Measurements from ENCODE around the gene SDF2.

Gene SDF2

DNA sequence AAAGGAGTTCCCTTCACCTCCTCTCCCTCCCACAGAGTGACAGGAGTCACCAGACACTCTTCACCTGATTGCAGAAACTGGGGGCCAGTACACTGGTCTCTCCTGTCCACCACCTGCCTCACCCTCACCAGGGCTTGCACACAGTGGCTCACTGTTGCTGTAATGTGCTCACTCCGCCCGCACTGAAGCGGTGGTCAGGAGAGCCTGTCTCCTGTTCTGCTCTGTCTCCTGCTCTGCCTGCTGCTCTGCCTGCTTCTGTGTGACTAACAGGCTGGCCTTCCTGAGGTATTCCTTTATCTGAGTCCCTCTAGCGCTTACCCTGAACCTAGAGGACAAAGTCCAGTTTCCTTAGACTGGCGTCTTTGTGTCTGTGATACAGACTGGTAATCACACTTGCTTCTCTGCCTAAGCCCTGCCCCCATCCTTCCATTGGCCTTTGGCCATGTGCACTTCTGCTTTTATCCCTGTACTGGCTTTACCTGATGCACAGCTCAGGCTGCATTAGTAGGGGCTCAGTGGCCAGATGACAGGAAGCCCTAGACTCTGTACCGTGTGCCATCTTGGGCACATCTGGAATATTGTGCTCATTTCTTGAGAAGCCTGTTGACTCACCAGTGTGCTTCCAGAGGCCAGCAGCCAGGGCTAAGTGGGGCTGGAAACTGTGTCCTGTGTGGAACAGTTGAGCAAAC, 36.7 kb upstream of the SDF2 start:
- DNase-seq (ENCODE audit: low read depth) = peak; percentile 43
- TF ChIP-seq, protein P1, sequence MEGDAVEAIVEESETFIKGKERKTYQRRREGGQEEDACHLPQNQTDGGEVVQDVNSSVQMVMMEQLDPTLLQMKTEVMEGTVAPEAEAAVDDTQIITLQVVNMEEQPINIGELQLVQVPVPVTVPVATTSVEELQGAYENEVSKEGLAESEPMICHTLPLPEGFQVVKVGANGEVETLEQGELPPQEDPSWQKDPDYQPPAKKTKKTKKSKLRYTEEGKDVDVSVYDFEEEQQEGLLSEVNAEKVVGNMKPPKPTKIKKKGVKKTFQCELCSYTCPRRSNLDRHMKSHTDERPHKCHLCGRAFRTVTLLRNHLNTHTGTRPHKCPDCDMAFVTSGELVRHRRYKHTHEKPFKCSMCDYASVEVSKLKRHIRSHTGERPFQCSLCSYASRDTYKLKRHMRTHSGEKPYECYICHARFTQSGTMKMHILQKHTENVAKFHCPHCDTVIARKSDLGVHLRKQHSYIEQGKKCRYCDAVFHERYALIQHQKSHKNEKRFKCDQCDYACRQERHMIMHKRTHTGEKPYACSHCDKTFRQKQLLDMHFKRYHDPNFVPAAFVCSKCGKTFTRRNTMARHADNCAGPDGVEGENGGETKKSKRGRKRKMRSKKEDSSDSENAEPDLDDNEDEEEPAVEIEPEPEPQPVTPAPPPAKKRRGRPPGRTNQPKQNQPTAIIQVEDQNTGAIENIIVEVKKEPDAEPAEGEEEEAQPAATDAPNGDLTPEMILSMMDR (conservative IDR thresholded peaks at IDR 0.05; ENCODE audit: low read length) = no peak
- no peak overlapping the region for H3K4me3 ChIP-seq (ENCODE audit: low read length)

DNA sequence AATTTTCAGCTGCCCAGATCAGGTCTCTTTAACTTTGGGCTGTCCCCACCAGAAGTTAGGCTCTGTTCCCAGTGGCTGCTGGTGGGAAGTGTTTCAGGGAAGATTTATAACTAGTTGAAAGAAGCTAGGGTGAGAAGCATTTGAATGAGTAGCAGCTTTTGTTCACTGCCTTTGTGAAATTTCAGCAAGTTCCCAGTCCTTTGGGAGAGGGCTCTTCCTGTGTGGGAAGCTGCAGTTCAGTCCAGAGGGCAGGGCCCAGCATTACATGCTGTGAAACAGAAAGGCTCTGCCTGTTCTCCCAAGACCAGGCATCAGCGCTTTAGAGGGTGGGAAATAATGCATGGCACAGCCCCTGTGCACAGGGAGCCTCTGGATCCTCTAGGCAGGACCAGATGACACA, 32.2 kb upstream of the SDF2 start:
- DNase-seq (ENCODE audit: low read depth) = no peak
- TF ChIP-seq, protein P1 (conservative IDR thresholded peaks at IDR 0.05; ENCODE audit: low read length) = no peak
- H3K4me3 ChIP-seq (ENCODE audit: low read length) = no peak overlapping the region

DNA sequence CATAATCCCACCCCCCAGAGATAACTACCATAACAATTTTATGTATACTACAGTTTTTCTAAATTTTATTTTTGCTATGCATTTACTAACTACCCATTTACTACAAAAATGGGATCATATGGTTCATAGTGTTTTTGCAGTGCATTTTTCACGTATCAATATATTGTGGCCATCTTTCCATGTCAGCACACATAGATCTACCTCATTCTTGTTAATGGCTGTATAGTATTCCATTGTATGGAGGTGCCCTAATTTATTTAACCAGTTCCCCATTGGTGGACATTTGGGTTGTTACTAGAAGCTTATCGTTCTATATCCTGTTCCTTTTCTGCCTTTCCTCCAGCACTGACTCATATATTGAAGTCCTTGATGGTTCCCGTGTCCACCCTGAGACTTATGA, 27.3 kb upstream of the SDF2 start:
- no peak for DNase-seq (ENCODE audit: low read depth)
- H3K4me3 ChIP-seq (ENCODE audit: low read length) = no peak overlapping the region
- TF ChIP-seq, protein P1 (conservative IDR thresholded peaks at IDR 0.05; ENCODE audit: low read length) = no peak

DNA sequence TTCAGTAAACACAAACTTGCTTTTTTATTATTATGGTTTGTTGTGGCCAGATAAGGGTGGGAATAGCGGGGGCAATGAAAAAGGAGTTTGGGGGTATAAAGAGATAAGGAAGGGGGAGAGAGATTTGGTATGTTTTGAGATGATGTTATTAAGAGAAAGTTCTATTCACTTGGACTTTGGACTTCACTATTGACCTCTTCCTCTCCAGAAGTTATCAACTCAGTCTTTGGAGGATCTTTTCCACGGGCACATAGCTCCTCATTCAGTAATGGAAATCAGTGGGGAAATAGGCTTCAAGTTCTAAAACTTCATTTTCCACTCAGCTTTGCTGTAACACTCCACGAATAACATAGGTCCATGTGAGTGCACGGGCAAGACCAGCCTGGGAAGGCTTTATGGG, 26.8 kb upstream of the SDF2 start:
- TF ChIP-seq, protein P1 (conservative IDR thresholded peaks at IDR 0.05; ENCODE audit: low read length) = no peak
- no peak overlapping the region for H3K4me3 ChIP-seq (ENCODE audit: low read length)
- no peak for DNase-seq (ENCODE audit: low read depth)

DNA sequence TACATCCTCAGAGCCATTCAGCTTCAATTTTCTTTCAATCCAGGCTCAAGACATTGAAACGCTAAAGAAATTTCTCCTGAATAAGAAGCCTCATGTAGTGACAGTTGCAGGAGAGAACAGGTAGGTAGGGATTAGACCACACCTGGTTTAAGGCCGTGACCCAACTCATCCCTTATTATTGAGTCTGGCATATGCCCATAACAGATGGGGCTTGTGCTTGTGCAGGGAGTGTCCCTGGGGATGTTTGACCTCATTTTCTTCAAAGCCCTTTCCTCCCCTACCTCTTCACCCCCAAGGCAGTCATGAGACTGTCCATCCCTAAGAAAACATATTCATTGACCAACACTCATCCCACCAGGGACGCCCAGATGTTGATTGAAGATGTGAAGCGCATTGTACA, 24.6 kb upstream of the SDF2 start:
- no peak overlapping the region for H3K4me3 ChIP-seq (ENCODE audit: low read length)
- no peak for DNase-seq (ENCODE audit: low read depth)
- TF ChIP-seq, protein P1 (conservative IDR thresholded peaks at IDR 0.05; ENCODE audit: low read length) = no peak

DNA sequence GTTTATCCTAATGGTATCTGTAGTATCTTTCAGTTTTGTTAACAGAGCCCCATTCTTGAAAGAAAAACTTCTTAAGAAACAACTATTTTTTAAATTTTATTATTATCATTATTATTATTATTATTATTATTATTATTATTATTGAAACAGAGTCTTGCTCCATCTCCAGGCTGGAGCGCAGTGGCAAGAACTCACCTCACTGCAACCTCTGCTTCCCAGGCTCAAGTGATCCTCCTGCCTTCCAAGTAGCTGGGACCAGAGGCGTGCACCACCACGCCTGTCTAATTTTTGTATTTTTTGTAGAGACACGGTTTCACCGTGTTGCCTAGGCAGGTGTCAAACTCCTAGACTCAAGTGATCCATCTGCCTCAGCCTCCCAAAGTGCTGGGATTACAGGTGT, 23.7 kb upstream of the SDF2 start:
- H3K4me3 ChIP-seq (ENCODE audit: low read length) = no peak overlapping the region
- no peak for DNase-seq (ENCODE audit: low read depth)
- TF ChIP-seq, protein P1 (conservative IDR thresholded peaks at IDR 0.05; ENCODE audit: low read length) = no peak

DNA sequence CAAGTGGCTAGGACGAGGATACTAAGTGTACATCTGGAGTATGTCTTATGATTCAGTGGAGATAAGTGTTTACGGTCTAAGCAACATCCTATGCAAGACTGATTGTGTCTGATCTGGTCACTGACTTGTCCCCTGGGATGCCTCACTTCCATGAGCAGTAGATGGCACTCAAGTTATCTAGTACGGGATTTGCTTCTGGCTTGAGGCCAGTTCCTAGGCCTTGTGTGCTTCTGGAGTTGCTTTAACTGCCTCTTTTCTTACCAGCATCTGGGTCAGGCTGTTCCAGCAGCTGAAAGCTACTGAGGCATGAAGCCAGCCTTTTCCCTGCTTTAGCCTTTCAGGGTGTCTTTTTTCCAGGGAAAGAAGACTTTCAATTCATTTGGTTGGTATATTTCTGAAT, 23.3 kb upstream of the SDF2 start:
- DNase-seq (ENCODE audit: low read depth) = peak; percentile 55
- TF ChIP-seq, protein P1 (conservative IDR thresholded peaks at IDR 0.05; ENCODE audit: low read length) = 0 out of 2 replicates have a peak, but pooled peaks have one; percentile 6
- no peak overlapping the region for H3K4me3 ChIP-seq (ENCODE audit: low read length)
